Measurements from ENCODE around the gene DSC1.
"Not testable (repeated sequence)": the region's sequence is repeated elsewhere in the genome, so short reads cannot be mapped to it uniquely, and the experiment has no call there.

DNA sequence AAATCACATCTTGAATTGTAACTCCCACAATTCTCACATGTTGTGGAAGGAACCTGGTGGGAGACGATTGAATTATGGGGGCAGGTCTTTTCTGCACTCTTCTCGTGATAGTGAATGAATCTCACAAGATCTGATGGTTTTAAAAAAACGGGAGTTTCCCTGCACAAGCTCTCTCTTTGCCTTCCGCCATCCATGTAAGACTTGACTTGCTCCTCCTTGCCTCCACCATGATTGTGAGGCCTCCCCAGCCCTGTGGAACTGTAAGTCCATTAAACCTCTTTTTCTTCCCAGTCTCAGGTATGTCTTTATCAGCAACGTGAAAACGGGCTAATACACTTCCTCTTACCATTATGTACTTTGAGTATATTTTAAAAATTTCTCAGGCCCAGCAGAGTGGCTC is 14.7 kb upstream of the DSC1 start:
- TF ChIP-seq, protein P1, sequence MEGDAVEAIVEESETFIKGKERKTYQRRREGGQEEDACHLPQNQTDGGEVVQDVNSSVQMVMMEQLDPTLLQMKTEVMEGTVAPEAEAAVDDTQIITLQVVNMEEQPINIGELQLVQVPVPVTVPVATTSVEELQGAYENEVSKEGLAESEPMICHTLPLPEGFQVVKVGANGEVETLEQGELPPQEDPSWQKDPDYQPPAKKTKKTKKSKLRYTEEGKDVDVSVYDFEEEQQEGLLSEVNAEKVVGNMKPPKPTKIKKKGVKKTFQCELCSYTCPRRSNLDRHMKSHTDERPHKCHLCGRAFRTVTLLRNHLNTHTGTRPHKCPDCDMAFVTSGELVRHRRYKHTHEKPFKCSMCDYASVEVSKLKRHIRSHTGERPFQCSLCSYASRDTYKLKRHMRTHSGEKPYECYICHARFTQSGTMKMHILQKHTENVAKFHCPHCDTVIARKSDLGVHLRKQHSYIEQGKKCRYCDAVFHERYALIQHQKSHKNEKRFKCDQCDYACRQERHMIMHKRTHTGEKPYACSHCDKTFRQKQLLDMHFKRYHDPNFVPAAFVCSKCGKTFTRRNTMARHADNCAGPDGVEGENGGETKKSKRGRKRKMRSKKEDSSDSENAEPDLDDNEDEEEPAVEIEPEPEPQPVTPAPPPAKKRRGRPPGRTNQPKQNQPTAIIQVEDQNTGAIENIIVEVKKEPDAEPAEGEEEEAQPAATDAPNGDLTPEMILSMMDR (IDR thresholded peaks at IDR 0.05): not testable (repeated sequence)
- not testable (repeated sequence) for TF ChIP-seq EP300, POLR2AphosphoS5 (IDR thresholded peaks at IDR 0.05)
